PC-3 (cell line): ENCODE results near the gene DGLUCY.

Experiments used
- CTCF ChIP-seq: fragments of 300-600 bp; sonication (generic); conservative IDR thresholded peaks from 2 replicates; pipeline ENCODE4 v1.5.1; 2017; ENCODE audit warnings: antibody characterized with exemption, low read depth, mild to moderate bottlenecking, low read length
- EZH2phosphoT487 ChIP-seq: fragments of 300-600 bp; sonication (generic); IDR thresholded peaks from 2 replicates; pipeline ENCODE4 v1.6.1; 2018; ENCODE audit warnings: mild to moderate bottlenecking, antibody characterized with exemption, low read length, borderline replicate concordance

- TF ChIP-seq CTCF (no peak), EZH2phosphoT487 (no peak)
Measured at GRCh38 chr14:91202234-91202974, 88.5 kb downstream of the DGLUCY start.
